Activated T-cell treated with anti-CD3 and anti-CD28 coated beads, Interleukin-2, amount 50 U/mL, for 24 hours (primary cell): ENCODE results near the gene GATA6.
"Not testable (repeated sequence)": the region's sequence is repeated elsewhere in the genome, so short reads cannot be mapped to it uniquely, and the experiment has no call there.

Source experiments
- DNase-seq: peaks from one replicate; pipeline ENCODE4 v3.0.0-alpha.2; 2020
- H3K27ac Mint-ChIP-seq: 2 replicates; pipeline ENCODE4 v1.8.0; 2020; ENCODE audit warnings: mild to moderate bottlenecking, mixed read lengths
- H3K27me3 Mint-ChIP-seq: 2 replicates; pipeline ENCODE4 v1.8.0; 2020; ENCODE audit warnings: mixed read lengths
- H3K36me3 Mint-ChIP-seq: 2 replicates; pipeline ENCODE4 v1.8.0; 2020; ENCODE audit warnings: low read depth, mixed read lengths
- H3K4me1 Mint-ChIP-seq: 2 replicates; pipeline ENCODE4 v1.8.0; 2020; ENCODE audit warnings: low read depth, mixed read lengths
- H3K4me3 Mint-ChIP-seq: 2 replicates; pipeline ENCODE4 v1.8.0; 2020; ENCODE audit warnings: mild to moderate bottlenecking, moderate library complexity, mixed read lengths
- H3K9me3 Mint-ChIP-seq: 2 replicates; pipeline ENCODE4 v1.8.0; 2020; ENCODE audit warnings: mixed read lengths

GATA6 gene

GRCh38 chr18:22184573-22184972 lies 15.2 kb downstream of the GATA6 start:
- peaks cover 26% of the 10 kb centered on the region for H3K27me3 Mint-ChIP-seq
- H3K9me3 Mint-ChIP-seq, DNase-seq, H3K4me1 Mint-ChIP-seq, H3K4me3 Mint-ChIP-seq, H3K36me3 Mint-ChIP-seq, H3K27ac Mint-ChIP-seq: not testable (repeated sequence)

GRCh38 chr18:22185273-22185672 lies 15.9 kb downstream of the GATA6 start:
- no peak overlapping the region for H3K27ac Mint-ChIP-seq
- H3K27me3 Mint-ChIP-seq = peaks cover 20% of the 10 kb centered on the region
- H3K9me3 Mint-ChIP-seq = no peaks in the 10 kb centered on the region
- no peak for DNase-seq
- H3K36me3 Mint-ChIP-seq = no peaks in the 10 kb centered on the region
- H3K4me1 Mint-ChIP-seq = no peaks in the 10 kb centered on the region
- no peak overlapping the region for H3K4me3 Mint-ChIP-seq

GRCh38 chr18:22185771-22186386 lies 16.5 kb downstream of the GATA6 start:
- Mint-ChIP-seq H3K9me3 (no peaks in the 10 kb centered on the region), H3K27ac (no peak overlapping the region), H3K4me3 (no peak overlapping the region), H3K27me3 (peaks cover 23% of the 10 kb centered on the region), H3K4me1 (peaks cover 1% of the 10 kb centered on the region), H3K36me3 (no peaks in the 10 kb centered on the region)
- DNase-seq = no peak

GRCh38 chr18:22186484-22186971 lies 17.1 kb downstream of the GATA6 start:
- no peaks in the 10 kb centered on the region for H3K36me3 Mint-ChIP-seq
- H3K27ac Mint-ChIP-seq = no peak overlapping the region
- H3K4me1 Mint-ChIP-seq = peaks cover 1% of the 10 kb centered on the region
- no peak overlapping the region for H3K4me3 Mint-ChIP-seq
- DNase-seq = no peak
- H3K27me3 Mint-ChIP-seq = peaks cover 23% of the 10 kb centered on the region
- H3K9me3 Mint-ChIP-seq = no peaks in the 10 kb centered on the region

- no peak overlapping the region for H3K4me3 Mint-ChIP-seq
- no peaks in the 10 kb centered on the region for H3K9me3 Mint-ChIP-seq
- no peak overlapping the region for H3K27ac Mint-ChIP-seq
- peaks cover 1% of the 10 kb centered on the region for H3K4me1 Mint-ChIP-seq
- DNase-seq = no peak
- peaks cover 18% of the 10 kb centered on the region for H3K27me3 Mint-ChIP-seq
- H3K36me3 Mint-ChIP-seq = no peaks in the 10 kb centered on the region
Measured at GRCh38 chr18:22188559-22189267, 19.3 kb downstream of the GATA6 start.

- Mint-ChIP-seq H3K27me3 (peaks cover 17% of the 10 kb centered on the region), H3K4me3 (no peak overlapping the region), H3K9me3 (no peaks in the 10 kb centered on the region), H3K27ac (no peak overlapping the region), H3K36me3 (no peaks in the 10 kb centered on the region), H3K4me1 (peaks cover 1% of the 10 kb centered on the region)
- DNase-seq = no peak
Measured at GRCh38 chr18:22189449-22190166, 20.2 kb downstream of the GATA6 start.

- Mint-ChIP-seq H3K4me1 (peaks cover 1% of the 10 kb centered on the region), H3K27me3 (peaks cover 9% of the 10 kb centered on the region), H3K9me3 (no peaks in the 10 kb centered on the region), H3K4me3 (no peak overlapping the region), H3K36me3 (no peaks in the 10 kb centered on the region), H3K27ac (no peak overlapping the region)
- no peak for DNase-seq
Measured at GRCh38 chr18:22191346-22191695, 21.9 kb downstream of the GATA6 start.

GRCh38 chr18:22191923-22192322 lies 22.5 kb downstream of the GATA6 start:
- Mint-ChIP-seq H3K36me3 (no peaks in the 10 kb centered on the region), H3K9me3 (no peaks in the 10 kb centered on the region), H3K4me1 (peaks cover 1% of the 10 kb centered on the region), H3K4me3 (no peak overlapping the region), H3K27ac (no peak overlapping the region), H3K27me3 (peaks cover 8% of the 10 kb centered on the region)
- DNase-seq = no peak

- Mint-ChIP-seq H3K27ac (no peak overlapping the region), H3K36me3 (no peaks in the 10 kb centered on the region), H3K4me3 (no peak overlapping the region), H3K27me3 (peaks cover 18% of the 10 kb centered on the region), H3K4me1 (peaks cover 1% of the 10 kb centered on the region), H3K9me3 (no peaks in the 10 kb centered on the region)
- DNase-seq = no peak
Measured at GRCh38 chr18:22193466-22193865, 24.1 kb downstream of the GATA6 start.

GRCh38 chr18:22194151-22194598 lies 24.8 kb downstream of the GATA6 start:
- no peaks in the 10 kb centered on the region for H3K36me3 Mint-ChIP-seq
- H3K9me3 Mint-ChIP-seq = no peaks in the 10 kb centered on the region
- peaks cover 1% of the 10 kb centered on the region for H3K4me1 Mint-ChIP-seq
- DNase-seq = no peak
- no peak overlapping the region for H3K4me3 Mint-ChIP-seq
- no peak overlapping the region for H3K27ac Mint-ChIP-seq
- H3K27me3 Mint-ChIP-seq = peaks cover 23% of the 10 kb centered on the region

GRCh38 chr18:22195052-22195451 lies 25.7 kb downstream of the GATA6 start:
- H3K27ac Mint-ChIP-seq = no peak overlapping the region
- DNase-seq = no peak
- no peaks in the 10 kb centered on the region for H3K9me3 Mint-ChIP-seq
- H3K4me1 Mint-ChIP-seq = peaks cover 1% of the 10 kb centered on the region
- peaks cover 28% of the 10 kb centered on the region for H3K27me3 Mint-ChIP-seq
- H3K4me3 Mint-ChIP-seq = no peak overlapping the region
- no peaks in the 10 kb centered on the region for H3K36me3 Mint-ChIP-seq

- not testable (repeated sequence) for H3K36me3 Mint-ChIP-seq, H3K9me3 Mint-ChIP-seq, H3K4me1 Mint-ChIP-seq
Measured at GRCh38 chr18:22196943-22197342, 27.6 kb downstream of the GATA6 start.

GRCh38 chr18:22197668-22198067 lies 28.3 kb downstream of the GATA6 start:
- Mint-ChIP-seq H3K27ac (no peak overlapping the region), H3K27me3 (peaks cover 25% of the 10 kb centered on the region), H3K9me3 (no peaks in the 10 kb centered on the region), H3K4me1 (no peaks in the 10 kb centered on the region), H3K36me3 (no peaks in the 10 kb centered on the region), H3K4me3 (no peak overlapping the region)
- no peak for DNase-seq

More at GRCh38 chr18:22196943-22197342, 27.6 kb downstream of the GATA6 start:
- H3K4me3 Mint-ChIP-seq, H3K27ac Mint-ChIP-seq, DNase-seq: not testable (repeated sequence)
- peaks cover 25% of the 10 kb centered on the region for H3K27me3 Mint-ChIP-seq

GRCh38 chr18:22198163-22198562 lies 28.8 kb downstream of the GATA6 start:
- Mint-ChIP-seq H3K27me3 (peaks cover 25% of the 10 kb centered on the region), H3K4me1 (no peaks in the 10 kb centered on the region), H3K9me3 (no peaks in the 10 kb centered on the region), H3K4me3 (no peak overlapping the region), H3K27ac (no peak overlapping the region), H3K36me3 (no peaks in the 10 kb centered on the region)
- DNase-seq = no peak

- no peak overlapping the region for H3K27ac Mint-ChIP-seq
- H3K4me1 Mint-ChIP-seq = no peaks in the 10 kb centered on the region
- no peak for DNase-seq
- no peaks in the 10 kb centered on the region for H3K9me3 Mint-ChIP-seq
- H3K27me3 Mint-ChIP-seq = peaks cover 25% of the 10 kb centered on the region
- H3K4me3 Mint-ChIP-seq = no peak overlapping the region
- H3K36me3 Mint-ChIP-seq = no peaks in the 10 kb centered on the region
Measured at GRCh38 chr18:22199005-22199404, 29.6 kb downstream of the GATA6 start.
